Chondrocyte (in vitro differentiated cells): ENCODE measurements around the gene FABP3. TPM values are rescaled to one million over a fixed set of nuclear protein-coding genes. Genes with fewer than 3 reads are reported as not detected.

ENCODE experiments used
- DNase-seq: peaks from one replicate; pipeline ENCODE4 v3.0.0; 2021; ENCODE audit warnings: mixed read lengths, low spot score
- H3K27ac Mint-ChIP-seq: one replicate; pipeline ENCODE4 v1.8.0; 2021; ENCODE audit warnings: mild to moderate bottlenecking, moderate library complexity, mixed read lengths; ENCODE audit not compliant: unreplicated experiment
- H3K27me3 Mint-ChIP-seq: 2 replicates; pipeline ENCODE4 v1.8.0; 2021; ENCODE audit warnings: low read depth, mixed read lengths
- H3K36me3 Mint-ChIP-seq: 2 replicates; pipeline ENCODE4 v1.8.0; 2021; ENCODE audit warnings: low read depth, mixed read lengths
- H3K4me1 Mint-ChIP-seq: 2 replicates; pipeline ENCODE4 v1.8.0; 2021; ENCODE audit warnings: low read depth, mild to moderate bottlenecking, mixed read lengths
- H3K4me3 Mint-ChIP-seq: one replicate; pipeline ENCODE4 v1.8.0; 2021; ENCODE audit warnings: mild to moderate bottlenecking, moderate library complexity, mixed read lengths; ENCODE audit not compliant: unreplicated experiment
- H3K9me3 Mint-ChIP-seq: 2 replicates; pipeline ENCODE4 v1.8.0; 2021; ENCODE audit warnings: low read depth, mixed read lengths
- long read RNA-seq: library from polyadenylated mRNA; stranded (forward); transcript quantifications from one replicate; pipeline ENCODE4 v2.0.0, GENCODE V29; 2021
- total RNA-seq: library from RNA; stranded (reverse); gene quantifications from 3 replicates; pipeline ENCODE4 v1.2.1, GENCODE V29; 2021
- TF ChIP-seq, protein P1 (sequence below): fragments of 200-600 bp; sonication (generic); IDR thresholded peaks from 2 replicates; pipeline ENCODE4 v1.5.0; 2021; ENCODE audit warnings: antibody characterized with exemption, mild to moderate bottlenecking, moderate library complexity

FABP3 gene
- 51.8 to 83.8 TPM (median 81.4 TPM) in 3 replicates for total RNA-seq
- long read RNA-seq, transcript FABP3-201 (4 exons, 725 nt) = major isoform, 52 of 64 reads
- long read RNA-seq, partial matches to known transcripts = 0 of 64 reads
- long read RNA-seq, other reads (novel, unspliced or antisense) = 12 of 64 reads

DNA sequence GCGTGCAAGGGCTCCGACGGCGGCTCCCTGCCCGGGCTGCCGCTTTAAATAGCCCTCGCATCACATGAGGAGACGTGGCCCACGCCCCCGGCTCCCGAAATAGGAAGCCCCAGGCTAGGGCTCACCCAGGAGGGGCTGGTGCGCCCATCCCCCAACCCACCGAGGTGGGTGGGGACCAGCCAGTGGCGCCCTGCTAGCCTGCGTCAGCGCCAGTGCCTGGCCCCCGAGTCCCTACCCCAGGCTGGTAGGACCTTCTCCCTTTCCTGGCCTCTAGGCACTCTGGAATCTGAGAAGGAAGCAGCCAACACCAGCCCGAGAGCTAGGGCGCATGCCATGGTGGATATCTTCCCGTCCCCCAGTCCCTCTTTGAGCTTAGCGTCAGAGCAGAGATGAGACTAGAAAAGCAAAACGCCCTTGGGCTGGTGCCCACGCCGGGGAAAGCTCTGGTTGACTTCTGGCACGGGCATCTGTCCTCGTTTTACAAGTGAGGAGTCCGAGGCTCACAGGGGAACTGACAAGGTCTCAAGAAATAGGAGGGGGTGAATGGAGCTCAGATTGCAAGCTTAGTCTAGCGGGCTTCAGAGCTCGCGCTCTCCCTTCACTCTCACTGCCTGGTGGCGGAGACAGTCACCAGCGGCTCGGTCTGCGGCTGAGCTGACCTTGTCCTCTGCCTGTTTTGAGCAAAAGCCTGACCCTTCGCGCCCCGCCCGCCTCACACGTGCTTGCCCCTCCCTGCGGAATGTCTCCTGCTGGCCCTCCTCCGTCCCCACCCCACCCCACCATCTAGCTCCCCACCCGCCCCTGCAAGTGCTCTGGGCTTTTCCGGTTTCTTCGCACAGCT lies at the start of gene FABP3:
Gene FABP3, minus strand, starts transcription at position 21 of the 841 bp plus-strand sequence. CDS start 62 bp downstream, outside the sequence.
- Mint-ChIP-seq H3K27me3 (no peaks in the 10 kb centered on the region), H3K36me3 (peaks cover 6% of the 10 kb centered on the region), H3K4me3 (peak within 1 kb of the TSS; percentile 88), H3K27ac (peak within 1 kb of the TSS; percentile 99), H3K9me3 (no peaks in the 10 kb centered on the region), H3K4me1 (peaks cover 72% of the 10 kb centered on the region)
- TF ChIP-seq, protein P1, sequence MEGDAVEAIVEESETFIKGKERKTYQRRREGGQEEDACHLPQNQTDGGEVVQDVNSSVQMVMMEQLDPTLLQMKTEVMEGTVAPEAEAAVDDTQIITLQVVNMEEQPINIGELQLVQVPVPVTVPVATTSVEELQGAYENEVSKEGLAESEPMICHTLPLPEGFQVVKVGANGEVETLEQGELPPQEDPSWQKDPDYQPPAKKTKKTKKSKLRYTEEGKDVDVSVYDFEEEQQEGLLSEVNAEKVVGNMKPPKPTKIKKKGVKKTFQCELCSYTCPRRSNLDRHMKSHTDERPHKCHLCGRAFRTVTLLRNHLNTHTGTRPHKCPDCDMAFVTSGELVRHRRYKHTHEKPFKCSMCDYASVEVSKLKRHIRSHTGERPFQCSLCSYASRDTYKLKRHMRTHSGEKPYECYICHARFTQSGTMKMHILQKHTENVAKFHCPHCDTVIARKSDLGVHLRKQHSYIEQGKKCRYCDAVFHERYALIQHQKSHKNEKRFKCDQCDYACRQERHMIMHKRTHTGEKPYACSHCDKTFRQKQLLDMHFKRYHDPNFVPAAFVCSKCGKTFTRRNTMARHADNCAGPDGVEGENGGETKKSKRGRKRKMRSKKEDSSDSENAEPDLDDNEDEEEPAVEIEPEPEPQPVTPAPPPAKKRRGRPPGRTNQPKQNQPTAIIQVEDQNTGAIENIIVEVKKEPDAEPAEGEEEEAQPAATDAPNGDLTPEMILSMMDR = peak; percentile 31
- no peak for DNase-seq

- Mint-ChIP-seq H3K27ac (no peak overlapping the region), H3K9me3 (no peaks in the 10 kb centered on the region), H3K27me3 (no peaks in the 10 kb centered on the region), H3K4me3 (no peak overlapping the region), H3K4me1 (peaks cover 5% of the 10 kb centered on the region), H3K36me3 (no peaks in the 10 kb centered on the region)
- no peak for DNase-seq
- TF ChIP-seq, protein P1 = peak; percentile 75
Measured at GRCh38 chr1:31421371-31422040, 48.6 kb upstream of the FABP3 start.

- Mint-ChIP-seq H3K36me3 (no peaks in the 10 kb centered on the region), H3K4me3 (no peak overlapping the region), H3K4me1 (peaks cover 5% of the 10 kb centered on the region), H3K9me3 (no peaks in the 10 kb centered on the region), H3K27ac (no peak overlapping the region), H3K27me3 (no peaks in the 10 kb centered on the region)
- DNase-seq = no peak
- TF ChIP-seq, protein P1 = no peak
Measured at GRCh38 chr1:31420716-31421115, 47.8 kb upstream of the FABP3 start.

DNA sequence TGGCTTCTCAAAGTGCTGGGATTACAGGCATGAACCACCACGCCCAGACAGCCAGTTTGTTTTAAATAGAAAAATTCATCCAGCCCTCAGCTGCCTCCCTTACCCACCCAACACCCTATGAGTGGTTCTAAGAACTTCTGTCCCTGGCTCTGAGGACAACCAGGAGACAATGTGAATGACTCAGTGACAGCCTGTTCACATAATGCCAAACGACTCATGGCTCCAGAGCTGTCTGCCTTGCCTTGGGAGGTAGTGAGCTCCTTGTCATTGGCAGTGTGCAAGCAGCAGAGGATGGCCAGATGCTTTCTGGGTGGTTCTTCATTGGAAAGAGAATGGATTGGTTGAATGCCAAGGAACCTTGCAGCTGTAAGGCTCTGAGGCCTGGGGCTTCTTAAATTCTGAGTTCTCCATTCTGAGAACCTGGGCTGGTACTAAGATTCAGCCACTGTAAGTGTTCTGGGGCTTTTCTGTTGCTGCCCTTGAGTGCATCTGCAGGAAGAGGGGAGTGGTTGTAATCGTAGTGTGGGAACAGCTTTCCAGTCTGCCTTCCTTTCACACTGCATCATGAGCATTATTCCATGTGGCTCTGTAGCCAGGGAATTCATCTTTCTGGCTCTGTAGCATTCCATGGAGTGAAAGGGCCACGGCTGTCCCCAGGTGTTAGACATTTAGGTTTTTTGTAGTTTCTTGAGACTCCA lies 45.9 kb upstream of the FABP3 start:
- Mint-ChIP-seq H3K27me3 (no peaks in the 10 kb centered on the region), H3K4me3 (no peak overlapping the region), H3K36me3 (no peaks in the 10 kb centered on the region), H3K27ac (no peak overlapping the region), H3K9me3 (no peaks in the 10 kb centered on the region), H3K4me1 (peaks cover 7% of the 10 kb centered on the region)
- no peak for DNase-seq
- TF ChIP-seq, protein P1 = no peak

- Mint-ChIP-seq H3K27ac (no peak overlapping the region), H3K4me3 (no peak overlapping the region), H3K27me3 (peaks cover 4% of the 10 kb centered on the region), H3K4me1 (peaks cover 10% of the 10 kb centered on the region), H3K9me3 (no peaks in the 10 kb centered on the region), H3K36me3 (no peaks in the 10 kb centered on the region)
- TF ChIP-seq, protein P1 = no peak
- DNase-seq = no peak
Measured at GRCh38 chr1:31417148-31417547, 44.3 kb upstream of the FABP3 start.
